Stimulated activated CD4-positive, alpha-beta T cell treated with anti-CD3 and anti-CD28 coated beads, Interleukin-1b, Interleukin-23, amount 100 ng/mL, for 4 hours (primary cell): ENCODE results near the gene RNU11.
"Not testable (repeated sequence)": the region's sequence is repeated elsewhere in the genome, so short reads cannot be mapped to it uniquely, and the experiment has no call there.

Experiments
- DNase-seq, 2 donors: peaks; one replicate each; pipeline ENCODE4 v3.0.0-alpha.2; 2020; ENCODE audit warnings: low read depth in 2 of 2

Gene RNU11

GRCh38 chr1:28663871-28664470 is 15.6 kb downstream of the RNU11 start:
- no peak for DNase-seq

GRCh38 chr1:28666806-28667205 is 18.4 kb downstream of the RNU11 start:
- no peak for DNase-seq

DNA sequence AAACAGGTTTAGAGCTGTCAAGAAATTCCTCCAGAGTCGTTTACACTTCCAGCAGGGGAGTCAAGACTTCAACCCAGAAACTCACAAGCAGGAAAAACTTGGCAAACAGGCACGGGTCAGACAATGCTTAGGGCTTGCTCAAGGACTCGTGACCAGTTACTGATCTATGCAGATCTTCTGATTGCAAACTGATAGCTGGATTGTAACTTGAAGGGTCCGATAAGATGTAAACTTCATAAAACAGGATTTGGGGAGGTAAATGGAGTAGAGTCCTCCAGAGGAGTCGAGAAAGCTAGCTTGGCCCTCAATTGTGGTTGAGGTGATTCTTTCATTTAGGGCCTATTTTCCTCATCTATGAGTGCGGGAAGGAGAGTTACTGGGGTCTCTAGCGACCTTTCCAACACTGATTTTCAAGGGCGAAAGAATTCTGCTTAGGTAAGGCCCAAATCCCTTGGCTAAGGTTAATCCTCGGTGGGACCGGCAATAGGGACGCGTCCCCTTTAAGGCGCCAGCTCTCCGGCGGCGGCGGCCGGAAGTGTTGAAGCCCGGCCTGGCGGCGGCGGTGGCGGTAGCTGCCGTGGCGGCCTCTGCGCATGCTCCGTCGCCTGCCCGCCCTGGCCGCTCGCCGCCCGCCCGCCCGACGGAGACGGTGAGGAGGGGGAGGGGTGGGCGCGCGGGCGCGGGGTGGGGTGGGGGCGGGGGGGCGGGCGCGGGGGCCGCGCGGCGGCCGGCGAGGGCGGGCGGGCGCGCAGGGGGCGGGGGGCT is 20.0 kb downstream of the RNU11 start, which contains the start of gene GMEB1:
GMEB1 (plus strand) TSS at position 594 of the 765 bp plus-strand sequence. CDS start 14,829 bp downstream, outside the sequence.
- DNase-seq, result peak; percentile 75 to 83

GRCh38 chr1:28668956-28669723 is 20.7 kb downstream of the RNU11 start:
- peak; percentile 16 to 74 for DNase-seq

DNA sequence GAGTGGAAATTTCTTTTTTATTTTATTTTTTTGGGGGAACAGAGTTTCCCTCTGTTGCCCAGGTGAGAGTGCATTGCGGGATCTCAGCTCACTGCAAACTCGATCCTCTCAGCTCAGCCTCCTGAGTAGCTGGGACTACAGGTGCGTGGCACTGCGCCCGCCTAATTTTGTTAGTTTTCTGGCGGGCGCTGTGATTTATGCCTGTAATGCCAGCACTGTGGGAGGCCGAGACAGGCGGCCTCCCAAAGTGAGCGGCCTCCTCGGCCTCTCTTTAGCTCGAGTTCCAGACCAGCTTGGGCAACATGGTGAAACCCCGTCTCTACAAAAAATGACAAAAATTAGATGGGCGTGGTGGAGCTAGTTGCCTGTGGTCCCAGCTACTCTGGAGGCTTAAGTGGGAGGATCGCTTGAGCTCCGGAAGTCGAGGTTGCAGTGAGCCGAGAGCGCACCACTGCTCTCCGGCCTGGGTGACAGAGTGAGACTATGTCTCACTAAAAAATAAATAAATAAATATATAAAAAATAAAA is 22.9 kb downstream of the RNU11 start:
- DNase-seq, result no peak

DNA sequence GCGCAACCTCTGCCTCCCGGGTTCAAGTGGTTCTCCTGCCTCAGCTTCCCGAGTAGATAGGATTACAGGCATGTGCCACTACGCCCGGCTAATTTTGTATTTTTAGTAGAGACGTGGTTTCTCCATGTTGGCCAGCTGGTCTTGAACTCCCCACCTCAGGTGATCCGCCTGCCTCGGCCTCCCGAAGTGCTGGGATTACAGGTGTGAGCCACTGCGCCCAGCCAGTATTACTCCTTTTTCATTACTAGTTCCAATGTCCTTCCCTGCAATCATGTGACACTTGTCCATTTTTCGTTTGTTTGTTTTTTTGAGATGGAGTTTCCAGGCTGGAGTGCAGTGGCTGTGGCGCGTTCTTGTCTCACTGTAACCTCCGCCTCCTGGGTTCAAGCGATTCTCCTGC is 24.6 kb downstream of the RNU11 start:
- DNase-seq, result not testable (repeated sequence)

DNA sequence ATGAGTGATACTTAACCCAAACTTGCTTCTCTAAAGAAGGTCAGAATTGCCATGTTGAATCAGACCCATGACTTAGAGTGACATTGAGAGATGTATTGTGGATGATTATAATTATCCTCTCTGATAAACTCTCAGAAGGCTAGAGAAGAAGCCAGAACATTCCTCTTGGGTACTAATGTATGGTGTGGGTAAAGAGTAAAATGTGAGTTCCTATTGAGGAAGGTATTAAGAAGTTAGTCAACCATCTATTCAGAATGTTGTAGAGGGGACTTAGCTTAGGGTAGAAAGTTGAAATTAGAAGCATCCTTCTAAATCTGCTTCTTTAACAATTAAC is 27.5 kb downstream of the RNU11 start:
- DNase-seq, result no peak

- no peak for DNase-seq
Measured at GRCh38 chr1:28680151-28680550, 31.8 kb downstream of the RNU11 start.

DNA sequence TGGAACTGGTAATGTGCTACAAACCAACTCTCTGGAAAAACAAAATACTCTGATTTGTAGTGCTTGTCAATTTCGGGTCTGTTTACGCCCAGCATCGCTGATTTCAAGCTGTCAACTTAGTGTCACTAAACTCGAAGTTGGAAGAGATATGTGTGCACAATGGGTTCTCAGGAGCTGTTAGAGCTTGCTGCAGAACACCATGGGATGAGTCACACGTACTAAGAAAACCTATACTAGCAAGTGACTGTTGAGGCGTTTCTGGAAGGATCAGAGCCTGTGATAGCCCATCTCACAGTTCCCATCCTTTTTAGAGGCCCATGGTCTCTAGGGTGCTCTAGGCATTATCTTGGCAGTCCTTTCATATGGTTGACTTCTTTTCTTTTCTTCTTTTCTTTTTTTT is 34.4 kb downstream of the RNU11 start:
- DNase-seq, result no peak

GRCh38 chr1:28684937-28685336 is 36.5 kb downstream of the RNU11 start:
- no peak for DNase-seq

DNA sequence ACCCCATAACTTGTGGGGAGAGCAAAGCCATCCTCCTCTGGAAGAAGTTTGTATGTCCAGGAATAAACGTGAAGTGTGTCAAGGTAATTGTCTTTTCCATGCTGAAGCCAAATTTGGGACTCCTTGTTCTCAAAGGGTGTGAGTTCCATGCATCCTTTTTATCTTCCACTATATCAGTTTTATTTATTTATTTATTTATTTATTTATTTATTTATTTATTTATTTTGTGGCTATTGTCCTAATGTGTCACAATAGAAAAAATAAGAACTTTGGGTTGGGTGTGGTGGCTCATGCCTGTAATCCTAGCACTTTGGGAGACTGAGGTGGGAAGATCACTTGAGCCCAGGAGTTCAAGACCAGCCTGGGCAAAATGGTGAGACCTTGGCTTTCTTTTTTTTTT is 43.2 kb downstream of the RNU11 start:
- not testable (repeated sequence) for DNase-seq
